Measurements from ENCODE around the gene NBPF15. TPM values are rescaled to one million over a fixed set of nuclear protein-coding genes. Genes with fewer than 3 reads are reported as not detected.
"Not testable (repeated sequence)": the region's sequence is repeated elsewhere in the genome, so short reads cannot be mapped to it uniquely, and the experiment has no call there.

The NBPF15 gene
- total RNA-seq, 1 donor, result 43.8 TPM

GRCh38 chr1:144418891-144419694 is 42.4 kb downstream of the NBPF15 start:
- TF ChIP-seq CTCF (IDR thresholded peaks at IDR 0.05; ENCODE audit: insufficient read depth, low read length), result peak; percentile 3
- H3K4me3 ChIP-seq (ENCODE audit: low read depth, low read length), result peak overlapping the region; percentile 51
- peak; percentile 68 for DNase-seq (ENCODE audit: low read depth)

GRCh38 chr1:144413404-144414118 is 47.9 kb downstream of the NBPF15 start:
- DNase-seq (ENCODE audit: low read depth), result not testable (repeated sequence)

GRCh38 chr1:144412491-144413403 is 48.7 kb downstream of the NBPF15 start:
- peak; percentile 96 for DNase-seq (ENCODE audit: low read depth)
- H3K4me3 ChIP-seq (ENCODE audit: low read depth, low read length), result peak overlapping the region; percentile 67

More at GRCh38 chr1:144413404-144414118, 47.9 kb downstream of the NBPF15 start:
- H3K4me3 ChIP-seq (ENCODE audit: low read depth, low read length), result peak overlapping the region; percentile 50

GRCh38 chr1:144412068-144412471 is 49.4 kb downstream of the NBPF15 start:
- H3K4me3 ChIP-seq (ENCODE audit: low read depth, low read length), result peak overlapping the region; percentile 67
- DNase-seq (ENCODE audit: low read depth), result peak; percentile 77

GRCh38 chr1:144402807-144403206 is 58.7 kb downstream of the NBPF15 start:
- not testable (repeated sequence) for H3K4me3 ChIP-seq (ENCODE audit: low read depth, low read length); DNase-seq (ENCODE audit: low read depth)

- not testable (repeated sequence) for DNase-seq (ENCODE audit: low read depth); H3K4me3 ChIP-seq (ENCODE audit: low read depth, low read length)
These were observed 89.8 kb downstream of the NBPF15 start for GRCh38 chr1:144371651-144372050.

Small RNAs within 50 kb of the gene (small RNA-seq; reads per million reads assigned to genes)
- gene AC246785.4 (not detected), gene RNVU1-15 (97.3 reads per million, percentile 98 among the genes with 10 or more reads in this experiment)

Other genes with a start within 250 kb of the NBPF15 start
- not detected in 2 replicates for gene PPIAL4E, start 88.0 kb downstream of the NBPF15 start, total RNA-seq (ENCODE audit: low replicate concordance)
- gene PPIAL4F, start 131.2 kb upstream of the NBPF15 start, total RNA-seq (ENCODE audit: low replicate concordance), result not detected in 2 replicates